GM12878 (cell line): Measurements from ENCODE around the gene MRPL41.
"Not testable (repeated sequence)": the region's sequence is repeated elsewhere in the genome, so short reads cannot be mapped to it uniquely, and the experiment has no call there.

Source experiments
- CTCF ChIP-seq, 3 experiments: IDR thresholded peaks in 2 of 3; conservative IDR thresholded peaks in 1 of 3; 2 replicates each; pipeline ENCODE4 v1.5.1; 2011; ENCODE audit warnings: low read depth in 3 of 3, low read length in 3 of 3, mild to moderate bottlenecking in 3 of 3, control low read depth in 2 of 3, moderate library complexity in 2 of 3, inconsistent platforms in 1 of 3, mixed read lengths in 1 of 3; ENCODE audit not compliant: control insufficient read depth in 2 of 3, insufficient read depth in 1 of 3; ENCODE audit errors: extremely low read depth in 1 of 3
- EP300 ChIP-seq, 2 experiments: fragments of 150-350 bp in 1 of 2; IDR thresholded peaks; 2 replicates each; pipeline ENCODE4 v1.6.1; 2011 to 2012; ENCODE audit warnings: low read depth in 2 of 2, low read length in 2 of 2, borderline replicate concordance in 1 of 2, improper control_type of control experiment in 1 of 2, inconsistent platforms in 1 of 2; ENCODE audit not compliant: control insufficient read depth in 1 of 2
- HDAC2 ChIP-seq: fragments of 200-600 bp; sonication (generic); IDR thresholded peaks from 2 replicates; pipeline ENCODE4 v1.6.1; 2017
- IRF4 ChIP-seq: IDR thresholded peaks from 2 replicates; pipeline ENCODE4 v1.6.1; 2011; ENCODE audit warnings: low read depth, low read length
- MXI1 ChIP-seq: fragments of 150-350 bp; IDR thresholded peaks from 2 replicates; pipeline ENCODE4 v1.6.1; 2011; ENCODE audit warnings: low read depth, mild to moderate bottlenecking, inconsistent platforms, low read length, improper control_type of control experiment
- NFXL1 ChIP-seq: fragments of 450-650 bp; IDR thresholded peaks from 2 replicates; pipeline ENCODE4 v1.6.1; 2017; ENCODE audit warnings: antibody characterized with exemption, mild to moderate bottlenecking, borderline replicate concordance
- NKRF ChIP-seq: fragments of 450-650 bp; conservative IDR thresholded peaks from 2 replicates; pipeline ENCODE4 v1.6.1; 2017; ENCODE audit warnings: mild to moderate bottlenecking, moderate library complexity
- POLR2A ChIP-seq: IDR thresholded peaks from 2 replicates; pipeline ENCODE4 v1.6.1; 2011; ENCODE audit warnings: low read depth, mild to moderate bottlenecking, low read length
- SMC3 ChIP-seq: IDR thresholded peaks from 2 replicates; pipeline ENCODE4 v1.6.1; 2011; ENCODE audit warnings: low read length, improper control_type of control experiment, borderline replicate concordance
- SP1 ChIP-seq: IDR thresholded peaks from one replicate; pipeline ENCODE4 v1.6.1; 2011; ENCODE audit warnings: low read depth, low read length
- USF2 ChIP-seq: IDR thresholded peaks from 2 replicates; pipeline ENCODE4 v1.6.1; 2011; ENCODE audit warnings: low read depth, low read length, improper control_type of control experiment, borderline replicate concordance
- ZNF274 ChIP-seq: IDR thresholded peaks from one replicate; pipeline ENCODE4 v1.8.0; 2011; ENCODE audit not compliant: insufficient read length, insufficient read depth

- not testable (repeated sequence) for TF ChIP-seq SP1; MXI1; ZNF274; HDAC2; IRF4; CTCF (IDR thresholded peaks at IDR 0.05 in 2 of 3, conservative IDR thresholded peaks at IDR 0.05 in 1 of 3; ENCODE audit: control insufficient read depth in 2 of 3, extremely low read depth in 1 of 3, insufficient read depth in 1 of 3, low read depth in 3 of 3, low read length in 3 of 3); NFXL1; SMC3; EP300 (IDR thresholded peaks at IDR 0.05; ENCODE audit: borderline replicate concordance in 1 of 2, control insufficient read depth in 1 of 2, low read depth in 2 of 2, low read length in 2 of 2); POLR2A; NKRF; USF2
Measured at GRCh38 chr9:137536594-137537131, 15.0 kb upstream of the MRPL41 start.
